T-cell (primary cell): ENCODE results near the gene RSPH1. TPM values are rescaled to one million over a fixed set of nuclear protein-coding genes. Genes with fewer than 3 reads are reported as not detected.
A peak's percentile ranks its signal among the peaks of the same experiment; 100 is the strongest.

Source experiments
- ATAC-seq, 4 experiments: fragments of 200-7000 bp in 3 of 4; fragments of 150-1000 bp in 1 of 4; cut with Tn5 transposase; replicated peaks in 1 of 4; 1 replicate in 3 of 4; 2 replicates in 1 of 4; pipeline ENCODE4 v1.10.0; 2021; ENCODE audit warnings: moderate library complexity in 3 of 4, mild to moderate bottlenecking in 2 of 4, moderate number of reproducible peaks in 1 of 4
- CTCF ChIA-PET, 2 donors: fragments of 300-600 bp; sonication (Branson Sonifier 250); formaldehyde crosslinking; loops; one replicate each; lab custom pipeline; 2022; ENCODE audit warnings: antibody characterized with exemption in 2 of 2; lab: Charles Lee
- POLR2A ChIA-PET, 2 donors: fragments of 300-600 bp; sonication (Branson Sonifier 250); formaldehyde crosslinking; loops; one replicate each; lab custom pipeline; 2022; ENCODE audit warnings: antibody characterized with exemption in 2 of 2; lab: Charles Lee
- DNase-seq, 35 experiments: peaks; one replicate each; pipeline versions ENCODE4 v3.0.0 to v3.0.0-alpha.2; 2013 to 2023
- H3K27ac ChIP-seq: one replicate; pipeline ENCODE4 v1.5.1; 2013; ENCODE audit warnings: low read length
- H3K27me3 ChIP-seq, 2 experiments: replicated peaks in 1 of 2; 1 replicate in 1 of 2; 2 replicates in 1 of 2; pipeline versions ENCODE4 v1.6.1 to v1.7.0; 2013; ENCODE audit warnings: low read length in 1 of 2, mixed read lengths in 1 of 2; ENCODE audit not compliant: control insufficient read depth in 2 of 2, insufficient read depth in 2 of 2; ENCODE audit errors: extremely low read depth in 1 of 2
- H3K36me3 ChIP-seq, 2 donors: 1 replicate in 1 of 2; 2 replicates in 1 of 2; pipeline versions ENCODE4 v1.6.1 to v1.7.0; 2013; ENCODE audit warnings: low read length in 1 of 2; ENCODE audit not compliant: control insufficient read depth in 2 of 2, insufficient read depth in 1 of 2; ENCODE audit errors: extremely low read depth in 1 of 2
- H3K4me1 ChIP-seq, 2 experiments: 1 replicate in 1 of 2; 2 replicates in 1 of 2; pipeline versions ENCODE4 v1.6.1 to v1.7.0; 2013; ENCODE audit warnings: low read length in 2 of 2, mixed read lengths in 1 of 2; ENCODE audit not compliant: insufficient read depth in 2 of 2, control insufficient read depth in 1 of 2; ENCODE audit errors: extremely low read depth in 1 of 2
- H3K4me3 ChIP-seq, 2 donors: 1 replicate in 1 of 2; 2 replicates in 1 of 2; pipeline versions ENCODE4 v1.5.1 to v1.7.0; 2013; ENCODE audit warnings: mild to moderate bottlenecking in 2 of 2, low read length in 1 of 2, moderate library complexity in 1 of 2; ENCODE audit not compliant: control insufficient read depth in 1 of 2; ENCODE audit errors: extremely low read depth in 1 of 2
- H3K9me3 ChIP-seq: 2 replicates; pipeline ENCODE4 v1.7.0; 2013
- H3K27ac Mint-ChIP-seq, 2 donors: one replicate each; pipeline ENCODE4 v1.8.0; 2020 to 2021; ENCODE audit warnings: mild to moderate bottlenecking in 2 of 2, mixed read lengths in 2 of 2
- H3K27me3 Mint-ChIP-seq, 2 donors: one replicate each; pipeline ENCODE4 v1.8.0; 2021 to 2022; ENCODE audit warnings: mixed read lengths in 2 of 2
- H3K36me3 Mint-ChIP-seq: one replicate; pipeline ENCODE4 v1.8.0; 2021; ENCODE audit warnings: mixed read lengths
- H3K4me1 Mint-ChIP-seq, 3 donors: one replicate each; pipeline ENCODE4 v1.8.0; 2020 to 2022; ENCODE audit warnings: mixed read lengths in 3 of 3, mild to moderate bottlenecking in 1 of 3
- H3K4me3 Mint-ChIP-seq, 3 donors: one replicate each; pipeline ENCODE4 v1.8.0; 2020 to 2022; ENCODE audit warnings: mild to moderate bottlenecking in 3 of 3, mixed read lengths in 3 of 3, moderate library complexity in 3 of 3
- H3K9me3 Mint-ChIP-seq, 3 donors: one replicate each; pipeline ENCODE4 v1.8.0; 2020 to 2022; ENCODE audit warnings: mixed read lengths in 3 of 3
- WGBS: methylation state at CpG from one replicate; pipeline ENCODE4 v1.1.5; 2013; ENCODE audit warnings: missing lambda C conversion rate; ENCODE audit not compliant: insufficient coverage; 5-methylcytosine and 5-hydroxymethylcytosine counted together
- total RNA-seq, 35 experiments: library from RNA in 6 of 35; stranded (reverse) in 6 of 35; fragments of 120-200 nt in 1 of 35; gene quantifications; one replicate each; pipeline versions ENCODE4 v1.2.1 to v1.2.4 and lab custom pipeline; 2013 to 2026

The RSPH1 gene
- total RNA-seq, 5 donors from 2014 or later (not counting 1 experiment from before 2014, with no cell fraction given), result 0.12 to 0.20 TPM; not detected in 3

DNA sequence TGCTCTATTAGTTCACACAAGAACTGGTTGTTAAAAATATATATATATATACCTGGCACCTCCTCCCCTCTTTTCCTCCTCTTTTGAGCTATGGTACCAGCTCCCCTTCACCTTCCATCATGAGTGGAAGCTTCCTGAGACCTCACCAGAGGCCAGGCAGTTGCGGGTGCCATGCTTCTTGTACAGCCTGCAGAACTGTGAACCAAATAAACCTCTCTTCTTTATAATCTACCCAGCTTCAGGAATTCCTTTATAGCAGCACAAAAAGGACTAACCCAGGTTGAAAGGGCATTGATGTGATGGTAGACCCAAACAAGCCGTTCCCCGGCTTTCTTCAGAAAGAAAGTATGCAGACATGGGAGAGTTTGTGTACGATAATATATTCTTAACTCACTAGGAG lies 14.9 kb downstream of the RSPH1 start:
- CTCF ChIA-PET, result no interaction called here
- Histone ChIP-seq H3K9me3 (no peaks in the 10 kb centered on the region), H3K4me3 (no peak overlapping the region), H3K36me3 (no peaks in the 10 kb centered on the region), H3K4me1 (no peaks in the 10 kb centered on the region), H3K27me3 (peaks cover 0 to 18% of the 10 kb centered on the region in 2 experiments), H3K27ac (no peak overlapping the region)
- no CpG with 5 or more reads among the region's 4 CpGs for WGBS
- Mint-ChIP-seq H3K4me3 (no peak overlapping the region), H3K27ac (no peak overlapping the region), H3K36me3 (no peaks in the 10 kb centered on the region), H3K9me3 (no peaks in the 10 kb centered on the region), H3K27me3 (peaks cover 0 to 2% of the 10 kb centered on the region in 2 donors), H3K4me1 (peaks cover 0 to 8% (median 0%) of the 10 kb centered on the region in 3 donors)
- POLR2A ChIA-PET, result no interaction called here
- no peak for ATAC-seq
- no peak for DNase-seq

GRCh38 chr21:42480736-42481135 lies 15.3 kb downstream of the RSPH1 start:
- H3K27ac ChIP-seq, result no peak overlapping the region
- H3K36me3 ChIP-seq, result no peaks in the 10 kb centered on the region
- no peaks in the 10 kb centered on the region for H3K36me3 Mint-ChIP-seq
- no peak overlapping the region for H3K4me3 Mint-ChIP-seq
- H3K27me3 ChIP-seq, result peaks cover 0 to 19% of the 10 kb centered on the region in 2 experiments
- DNase-seq (no peak), ATAC-seq (no peak)
- no peaks in the 10 kb centered on the region for H3K4me1 ChIP-seq
- peaks cover 0 to 2% of the 10 kb centered on the region in 2 donors for H3K27me3 Mint-ChIP-seq
- H3K4me1 Mint-ChIP-seq, result peaks cover 0 to 8% (median 0%) of the 10 kb centered on the region in 3 donors
- ChIA-PET POLR2A (no interaction called here), CTCF (no interaction called here)
- no peak overlapping the region for H3K4me3 ChIP-seq
- 81% methylated on average over 3 of the region's 10 CpGs for WGBS
- H3K9me3 ChIP-seq, result no peaks in the 10 kb centered on the region
- no peak overlapping the region for H3K27ac Mint-ChIP-seq
- no peaks in the 10 kb centered on the region for H3K9me3 Mint-ChIP-seq

- Histone ChIP-seq H3K36me3 (no peaks in the 10 kb centered on the region), H3K27ac (no peak overlapping the region), H3K4me1 (no peaks in the 10 kb centered on the region), H3K4me3 (no peak overlapping the region), H3K27me3 (peaks cover 0 to 17% of the 10 kb centered on the region in 2 experiments), H3K9me3 (no peaks in the 10 kb centered on the region)
- WGBS, result 75% methylated on average over 2 of the region's 5 CpGs
- ATAC-seq, result peak in 1 of 4 experiments; percentile 50
- H3K9me3 Mint-ChIP-seq, result no peaks in the 10 kb centered on the region
- H3K4me3 Mint-ChIP-seq, result no peak overlapping the region
- peaks cover 0 to 2% of the 10 kb centered on the region in 2 donors for H3K27me3 Mint-ChIP-seq
- POLR2A ChIA-PET, result no interaction called here
- H3K36me3 Mint-ChIP-seq, result no peaks in the 10 kb centered on the region
- peak overlapping the region in 1 of 2 donors; percentile 34 for H3K27ac Mint-ChIP-seq
- H3K4me1 Mint-ChIP-seq, result peaks cover 0 to 8% (median 0%) of the 10 kb centered on the region in 3 donors
- CTCF ChIA-PET, result interaction anchor here in 1 of 2 donors (0.7 kb wide), 1 partner anchor 21 kb away, joined by 4 read pairs; no protein-coding TSS in a partner anchor
- no peak for DNase-seq
Measured at GRCh38 chr21:42479582-42479981, 16.4 kb downstream of the RSPH1 start.

GRCh38 chr21:42478504-42478903 lies 17.5 kb downstream of the RSPH1 start:
- peaks cover 0 to 24% of the 10 kb centered on the region in 2 experiments for H3K27me3 ChIP-seq
- WGBS, result 89% methylated on average over 4 of the region's 7 CpGs
- DNase-seq (no peak), ATAC-seq (no peak)
- ChIA-PET POLR2A (no interaction called here), CTCF (no interaction called here)
- H3K4me1 Mint-ChIP-seq, result peaks cover 0 to 8% (median 0%) of the 10 kb centered on the region in 3 donors
- H3K4me3 ChIP-seq, result no peak overlapping the region
- no peaks in the 10 kb centered on the region for H3K36me3 Mint-ChIP-seq
- no peak overlapping the region for H3K27ac ChIP-seq
- H3K27ac Mint-ChIP-seq, result no peak overlapping the region
- H3K4me3 Mint-ChIP-seq, result no peak overlapping the region
- no peaks in the 10 kb centered on the region for H3K9me3 ChIP-seq
- H3K27me3 Mint-ChIP-seq, result peaks cover 0 to 5% of the 10 kb centered on the region in 2 donors
- no peaks in the 10 kb centered on the region for H3K9me3 Mint-ChIP-seq
- no peaks in the 10 kb centered on the region for H3K36me3 ChIP-seq
- no peaks in the 10 kb centered on the region for H3K4me1 ChIP-seq

GRCh38 chr21:42476388-42477331 lies 19.4 kb downstream of the RSPH1 start:
- Mint-ChIP-seq H3K27me3 (peaks cover 0 to 5% of the 10 kb centered on the region in 2 donors), H3K36me3 (no peaks in the 10 kb centered on the region), H3K27ac (no peak overlapping the region), H3K4me1 (peaks cover 0 to 8% (median 0%) of the 10 kb centered on the region in 3 donors), H3K9me3 (no peaks in the 10 kb centered on the region), H3K4me3 (no peak overlapping the region)
- H3K9me3 ChIP-seq, result no peaks in the 10 kb centered on the region
- peaks cover 0 to 32% of the 10 kb centered on the region in 2 experiments for H3K27me3 ChIP-seq
- ChIA-PET CTCF (no interaction called here), POLR2A (no interaction called here)
- no peaks in the 10 kb centered on the region for H3K4me1 ChIP-seq
- no peaks in the 10 kb centered on the region for H3K36me3 ChIP-seq
- H3K4me3 ChIP-seq, result no peak overlapping the region
- DNase-seq (peak in 1 of 35 experiments; percentile 43), ATAC-seq (no peak)
- H3K27ac ChIP-seq, result no peak overlapping the region
- 89% methylated on average over 10 of the region's 25 CpGs for WGBS

DNA sequence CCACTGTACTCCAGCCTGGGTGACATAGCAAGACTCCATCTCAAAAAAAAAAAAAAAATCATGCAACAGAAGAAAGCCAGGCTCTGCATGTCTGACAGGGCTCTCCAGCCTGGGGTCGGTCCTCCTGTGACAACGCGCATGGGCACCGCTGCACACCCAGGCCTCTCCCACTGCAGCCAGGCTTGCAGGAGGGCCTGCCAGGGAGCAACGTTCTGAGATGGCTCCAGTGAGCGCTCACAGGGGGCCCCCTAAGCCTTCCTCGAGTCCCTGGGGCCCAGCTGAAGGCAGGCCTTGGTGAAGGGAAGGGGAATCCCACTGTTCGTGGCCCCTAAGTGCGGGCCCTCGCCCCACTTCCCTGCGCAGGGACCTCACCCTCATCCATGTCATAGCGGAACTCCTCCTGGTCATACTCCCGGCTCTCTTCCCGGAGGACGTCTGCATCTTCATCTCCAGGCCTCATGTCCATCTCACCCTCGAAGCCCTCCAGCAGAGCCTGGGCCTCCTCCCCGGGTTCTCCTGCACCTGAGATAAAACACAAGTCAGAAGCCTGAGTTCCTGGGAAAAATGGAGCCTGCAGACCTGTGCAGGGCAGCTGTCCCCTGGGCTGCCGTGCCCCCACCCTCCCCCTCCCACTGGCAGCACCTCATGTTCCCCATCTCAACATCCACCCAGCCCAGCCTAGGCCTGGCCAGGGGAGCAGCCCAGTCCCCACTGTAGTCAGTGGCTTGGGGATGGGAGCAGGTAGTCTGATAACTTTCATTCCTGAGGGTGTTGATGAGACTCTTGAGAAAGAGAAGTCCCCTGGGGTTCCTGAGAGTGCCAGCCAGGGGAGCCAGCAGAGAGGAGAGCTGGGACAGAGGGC lies 20.3 kb downstream of the RSPH1 start:
- Histone ChIP-seq H3K27me3 (peaks cover 0 to 35% of the 10 kb centered on the region in 2 experiments), H3K4me1 (no peaks in the 10 kb centered on the region), H3K36me3 (no peaks in the 10 kb centered on the region), H3K27ac (no peak overlapping the region), H3K9me3 (no peaks in the 10 kb centered on the region), H3K4me3 (no peak overlapping the region)
- ATAC-seq, result no peak
- no peaks in the 10 kb centered on the region for H3K9me3 Mint-ChIP-seq
- no peak for DNase-seq
- H3K36me3 Mint-ChIP-seq, result no peaks in the 10 kb centered on the region
- ChIA-PET CTCF (interaction anchor here in 1 of 2 donors (0.7 kb wide), 1 partner anchor 38 kb away, joined by 3 read pairs; no protein-coding TSS in a partner anchor), POLR2A (no interaction called here)
- peaks cover 0 to 8% (median 0%) of the 10 kb centered on the region in 3 donors for H3K4me1 Mint-ChIP-seq
- H3K4me3 Mint-ChIP-seq, result no peak overlapping the region
- 84% methylated on average over 11 of the region's 18 CpGs for WGBS
- no peak overlapping the region for H3K27ac Mint-ChIP-seq
- H3K27me3 Mint-ChIP-seq, result peaks cover 0 to 5% of the 10 kb centered on the region in 2 donors
